H9 (cell line): ENCODE measurements around the gene ITGA11. TPM values are rescaled to one million over a fixed set of nuclear protein-coding genes. Genes with fewer than 3 reads are reported as not detected.

Source experiments
- DNase-seq: peaks from one replicate; pipeline ENCODE4 v3.0.0-alpha.2; 2017
- H2AFZ ChIP-seq: one replicate; pipeline ENCODE4 v1.6.1; 2013; ENCODE audit warnings: mild to moderate bottlenecking, low read length, control low read depth, moderate library complexity
- H2AK5ac ChIP-seq: 2 replicates; pipeline ENCODE4 v1.6.1; 2013; ENCODE audit warnings: low read length, control low read depth, mixed read lengths; ENCODE audit not compliant: insufficient read length
- H2BK120ac ChIP-seq: one replicate; pipeline ENCODE4 v1.6.1; 2013; ENCODE audit warnings: low read depth, mild to moderate bottlenecking, low read length, control low read depth, inconsistent platforms; ENCODE audit not compliant: poor library complexity, severe bottlenecking
- H2BK12ac ChIP-seq: 2 replicates; pipeline ENCODE4 v1.6.1; 2013; ENCODE audit warnings: low read length, control low read depth, mixed read lengths, low read depth; ENCODE audit not compliant: insufficient read length
- H2BK15ac ChIP-seq: 2 replicates; pipeline ENCODE4 v1.6.1; 2013; ENCODE audit warnings: low read depth, low read length, control low read depth
- H2BK20ac ChIP-seq: one replicate; pipeline ENCODE4 v1.6.1; 2013; ENCODE audit warnings: low read depth, mild to moderate bottlenecking, low read length, control low read depth, inconsistent platforms; ENCODE audit not compliant: poor library complexity, severe bottlenecking
- H2BK5ac ChIP-seq: 2 replicates; pipeline ENCODE4 v1.6.1; 2013; ENCODE audit warnings: low read length, control low read depth, mixed read lengths; ENCODE audit not compliant: insufficient read length
- H3K14ac ChIP-seq: 2 replicates; pipeline ENCODE4 v1.6.1; 2013; ENCODE audit warnings: low read length, control low read depth; ENCODE audit not compliant: insufficient read depth
- H3K18ac ChIP-seq: 2 replicates; pipeline ENCODE4 v1.6.1; 2013; ENCODE audit warnings: low read depth, mild to moderate bottlenecking, mixed read lengths, low read length, control low read depth; ENCODE audit not compliant: insufficient read length
- H3K23ac ChIP-seq: 2 replicates; pipeline ENCODE4 v1.6.1; 2013; ENCODE audit warnings: low read length, control low read depth, mixed read lengths, low read depth; ENCODE audit not compliant: insufficient read length
- H3K23me2 ChIP-seq: 2 replicates; pipeline ENCODE4 v1.6.1; 2013; ENCODE audit warnings: low read depth, mild to moderate bottlenecking, mixed read lengths, low read length, control low read depth; ENCODE audit not compliant: insufficient read length, poor library complexity, severe bottlenecking
- H3K27ac ChIP-seq: 2 replicates; pipeline ENCODE4 v1.5.1; 2013; ENCODE audit warnings: low read length, control low read depth, mixed read lengths, low read depth; ENCODE audit not compliant: insufficient read length
- H3K27me3 ChIP-seq: 2 replicates; pipeline ENCODE4 v1.6.1; 2013; ENCODE audit warnings: low read length, control low read depth, inconsistent platforms; ENCODE audit not compliant: insufficient read depth
- H3K4ac ChIP-seq: 2 replicates; pipeline ENCODE4 v1.6.1; 2013; ENCODE audit warnings: low read depth, mild to moderate bottlenecking, control low read depth, inconsistent platforms, low read length, moderate library complexity
- H3K4me1 ChIP-seq: 2 replicates; pipeline ENCODE4 v1.6.1; 2013; ENCODE audit warnings: low read length, control low read depth, inconsistent platforms; ENCODE audit not compliant: insufficient read depth
- H3K4me2 ChIP-seq: 2 replicates; pipeline ENCODE4 v1.6.1; 2013; ENCODE audit warnings: low read length, control low read depth, mixed read lengths; ENCODE audit not compliant: insufficient read length, insufficient read depth
- H3K56ac ChIP-seq: 2 replicates; pipeline ENCODE4 v1.6.1; 2013; ENCODE audit warnings: low read depth, mild to moderate bottlenecking, mixed read lengths, low read length, control low read depth; ENCODE audit not compliant: insufficient read length
- H3K79me1 ChIP-seq: 2 replicates; pipeline ENCODE4 v1.6.1; 2013; ENCODE audit warnings: low read depth, mild to moderate bottlenecking, moderate library complexity, low read length, control low read depth, inconsistent platforms; ENCODE audit not compliant: insufficient read depth, poor library complexity, severe bottlenecking
- H3K79me2 ChIP-seq: 2 replicates; pipeline ENCODE4 v1.6.1; 2013; ENCODE audit warnings: low read length, control low read depth, inconsistent platforms; ENCODE audit not compliant: insufficient read depth
- H3K9ac ChIP-seq: 2 replicates; pipeline ENCODE4 v1.6.1; 2013; ENCODE audit warnings: low read length, control low read depth, mixed read lengths; ENCODE audit not compliant: insufficient read length; ENCODE audit errors: extremely low read depth
- H3K9me3 ChIP-seq: one replicate; pipeline ENCODE4 v1.6.1; 2013; ENCODE audit warnings: low read depth, low read length, inconsistent platforms; ENCODE audit not compliant: control insufficient read depth
- H3T11ph ChIP-seq: one replicate; pipeline ENCODE4 v1.6.1; 2013; ENCODE audit warnings: mild to moderate bottlenecking, low read length, control low read depth, inconsistent platforms
- H4K20me1 ChIP-seq: one replicate; pipeline ENCODE4 v1.6.1; 2013; ENCODE audit not compliant: control insufficient read depth, insufficient read length, insufficient read depth
- H4K5ac ChIP-seq: 2 replicates; pipeline ENCODE4 v1.6.1; 2013; ENCODE audit warnings: low read depth, mild to moderate bottlenecking, mixed read lengths, low read length, control low read depth; ENCODE audit not compliant: insufficient read length
- H4K8ac ChIP-seq: replicated peaks from 2 replicates; pipeline ENCODE4 v1.6.1; 2013; ENCODE audit warnings: low read length, control low read depth, mixed read lengths, low read depth; ENCODE audit not compliant: insufficient read length
- H4K91ac ChIP-seq: 2 replicates; pipeline ENCODE4 v1.6.1; 2013; ENCODE audit warnings: low read depth, mild to moderate bottlenecking, moderate library complexity, mixed read lengths, low read length, control low read depth; ENCODE audit not compliant: insufficient read length
- H3K27ac Mint-ChIP-seq, 3 experiments: 2 replicates in 2 of 3; 3 replicates in 1 of 3; pipeline ENCODE4 v1.8.0; 2020 to 2021; ENCODE audit warnings: mixed read lengths in 3 of 3, mild to moderate bottlenecking in 1 of 3, moderate library complexity in 1 of 3
- H3K27me3 Mint-ChIP-seq: 2 replicates; pipeline ENCODE4 v1.8.0; 2021; ENCODE audit warnings: low read depth, mild to moderate bottlenecking, moderate library complexity, mixed read lengths
- H3K36me3 Mint-ChIP-seq, 3 experiments: 2 replicates in 2 of 3; 3 replicates in 1 of 3; pipeline ENCODE4 v1.8.0; 2020 to 2021; ENCODE audit warnings: low read depth in 3 of 3, mixed read lengths in 3 of 3; ENCODE audit not compliant: insufficient read depth in 1 of 3
- H3K4me1 Mint-ChIP-seq, 2 experiments: 2 replicates each; pipeline ENCODE4 v1.8.0; 2020; ENCODE audit warnings: mixed read lengths in 2 of 2
- H3K4me3 Mint-ChIP-seq, 2 experiments: 2 replicates in 1 of 2; 3 replicates in 1 of 2; pipeline ENCODE4 v1.8.0; 2020 to 2021; ENCODE audit warnings: mild to moderate bottlenecking in 2 of 2, mixed read lengths in 2 of 2, moderate library complexity in 1 of 2
- H3K9me3 Mint-ChIP-seq, 2 experiments: 2 replicates in 1 of 2; 3 replicates in 1 of 2; pipeline ENCODE4 v1.8.0; 2020; ENCODE audit warnings: mild to moderate bottlenecking in 2 of 2, mixed read lengths in 2 of 2, moderate library complexity in 1 of 2
- WGBS: extraction: QIAGEN DNeasy Blood & Tissue Kit; methylation state at CpG from one replicate; pipeline ENCODE4 v1.1.7; 2013; ENCODE audit warnings: missing lambda C conversion rate, low lambda C conversion rate, mixed read lengths; ENCODE audit not compliant: insufficient read length; ENCODE audit errors: extremely low coverage; 5-methylcytosine and 5-hydroxymethylcytosine counted together
- total RNA-seq: library from RNA; stranded (reverse); gene quantifications from 2 replicates; pipeline ENCODE4 v1.2.1, GENCODE V29; 2021
- TF ChIP-seq, protein P1 (sequence below): fragments of 200-600 bp; sonication (generic); conservative IDR thresholded peaks from 3 replicates; pipeline ENCODE4 v1.8.0; 2021; ENCODE audit warnings: antibody characterized with exemption, mild to moderate bottlenecking

Gene ITGA11
- total RNA-seq, 1 experiment from 2014 or later: 0.07 TPM

DNA sequence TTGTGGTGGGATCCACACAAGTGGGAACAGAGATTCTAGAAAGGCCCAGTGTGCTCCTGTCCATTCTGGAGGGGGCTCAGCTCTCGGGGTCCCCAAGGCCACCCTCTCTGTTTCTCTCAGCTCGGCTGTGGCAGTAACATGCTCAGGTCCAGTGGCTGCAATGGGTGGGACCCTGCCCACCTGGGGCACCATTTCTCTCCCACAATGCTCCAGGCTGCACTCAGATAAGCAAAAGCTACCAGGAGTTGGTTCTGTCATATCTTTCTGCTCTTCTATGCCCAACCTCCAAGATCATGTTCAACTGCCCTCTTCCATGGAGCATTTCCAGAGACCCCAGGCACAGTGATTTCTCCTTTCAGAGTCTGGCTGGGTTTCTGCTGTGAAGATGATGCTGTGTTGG, 40.8 kb downstream of the ITGA11 start:
- H3K9me3 Mint-ChIP-seq: peaks cover 3 to 12% of the 10 kb centered on the region in 2 experiments; a peak in 4 of 5 replicates
- peak; percentile 12 for DNase-seq
- Histone ChIP-seq H3K4ac (no peak overlapping the region), H3K14ac (no peak overlapping the region), H3K79me1 (no peaks in the 10 kb centered on the region), H3K23me2 (no peaks in the 10 kb centered on the region), H3K9ac (no peak overlapping the region), H3K4me2 (no peak overlapping the region), H2BK20ac (no peak overlapping the region), H2BK12ac (no peak overlapping the region), H3K23ac (no peak overlapping the region), H4K91ac (no peak overlapping the region), H2BK5ac (no peak overlapping the region), H4K5ac (no peak overlapping the region), H2AFZ (no peak overlapping the region), H4K8ac (no peak overlapping the region), H3K4me1 (no peaks in the 10 kb centered on the region), H3T11ph (no peak overlapping the region), H3K27me3 (no peaks in the 10 kb centered on the region), H3K18ac (no peak overlapping the region), H3K56ac (no peak overlapping the region), H2BK15ac (no peak overlapping the region), H2BK120ac (no peak overlapping the region), H3K27ac (no peak overlapping the region), H2AK5ac (no peak overlapping the region), H3K9me3 (no peaks in the 10 kb centered on the region), H3K79me2 (no peaks in the 10 kb centered on the region), H4K20me1 (no peaks in the 10 kb centered on the region)
- H3K4me1 Mint-ChIP-seq: no peaks in the 10 kb centered on the region
- H3K4me3 Mint-ChIP-seq: no peak overlapping the region
- H3K27ac Mint-ChIP-seq: no peak overlapping the region
- no CpG with 5 or more reads among the region's 2 CpGs for WGBS
- TF ChIP-seq, protein P1, sequence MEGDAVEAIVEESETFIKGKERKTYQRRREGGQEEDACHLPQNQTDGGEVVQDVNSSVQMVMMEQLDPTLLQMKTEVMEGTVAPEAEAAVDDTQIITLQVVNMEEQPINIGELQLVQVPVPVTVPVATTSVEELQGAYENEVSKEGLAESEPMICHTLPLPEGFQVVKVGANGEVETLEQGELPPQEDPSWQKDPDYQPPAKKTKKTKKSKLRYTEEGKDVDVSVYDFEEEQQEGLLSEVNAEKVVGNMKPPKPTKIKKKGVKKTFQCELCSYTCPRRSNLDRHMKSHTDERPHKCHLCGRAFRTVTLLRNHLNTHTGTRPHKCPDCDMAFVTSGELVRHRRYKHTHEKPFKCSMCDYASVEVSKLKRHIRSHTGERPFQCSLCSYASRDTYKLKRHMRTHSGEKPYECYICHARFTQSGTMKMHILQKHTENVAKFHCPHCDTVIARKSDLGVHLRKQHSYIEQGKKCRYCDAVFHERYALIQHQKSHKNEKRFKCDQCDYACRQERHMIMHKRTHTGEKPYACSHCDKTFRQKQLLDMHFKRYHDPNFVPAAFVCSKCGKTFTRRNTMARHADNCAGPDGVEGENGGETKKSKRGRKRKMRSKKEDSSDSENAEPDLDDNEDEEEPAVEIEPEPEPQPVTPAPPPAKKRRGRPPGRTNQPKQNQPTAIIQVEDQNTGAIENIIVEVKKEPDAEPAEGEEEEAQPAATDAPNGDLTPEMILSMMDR: no peak
- 0 out of 7 replicates have a peak, but pooled peaks cover 0 to 5% (median 0%) of the 10 kb centered on the region in 3 experiments for H3K36me3 Mint-ChIP-seq
- peaks cover 2% of the 10 kb centered on the region for H3K27me3 Mint-ChIP-seq
